LNCaP clone FGC (cell line): ENCODE measurements around the gene FN1.
A peak's percentile ranks its signal among the peaks of the same experiment; 100 is the strongest.

Experiments used
- DNase-seq: peaks from one replicate; pipeline ENCODE4 v3.0.0-alpha.2; 2011; ENCODE audit warnings: low read depth
- H3K4me3 ChIP-seq: 2 replicates; pipeline ENCODE4 v1.5.1; 2011; ENCODE audit warnings: mild to moderate bottlenecking, low read depth, low read length, control low read depth
- CTCF ChIP-seq: IDR thresholded peaks from 2 replicates; pipeline ENCODE4 v1.5.1; 2012; ENCODE audit warnings: mild to moderate bottlenecking; ENCODE audit not compliant: control insufficient read depth, insufficient read depth; ENCODE audit errors: extremely low read depth

Gene FN1

GRCh38 chr2:215338883-215339679, 96.8 kb downstream of the FN1 start:
- no peak for DNase-seq
- TF ChIP-seq CTCF: no peak
- H3K4me3 ChIP-seq: no peak overlapping the region

GRCh38 chr2:215332872-215333595, 102.8 kb downstream of the FN1 start:
- TF ChIP-seq CTCF: no peak
- DNase-seq: no peak

GRCh38 chr2:215328066-215328465, 107.8 kb downstream of the FN1 start:
- no peak overlapping the region for H3K4me3 ChIP-seq
- no peak for TF ChIP-seq CTCF
- DNase-seq: no peak

More at GRCh38 chr2:215332872-215333595, 102.8 kb downstream of the FN1 start:
- H3K4me3 ChIP-seq: no peak overlapping the region

GRCh38 chr2:215324811-215325210, 111.1 kb downstream of the FN1 start:
- no peak for TF ChIP-seq CTCF
- peak; percentile 65 for DNase-seq
- H3K4me3 ChIP-seq: no peak overlapping the region

- DNase-seq: no peak
- TF ChIP-seq CTCF: no peak
- H3K4me3 ChIP-seq: no peak overlapping the region
Observed at GRCh38 chr2:215320679-215321078, 115.2 kb downstream of the FN1 start.

- DNase-seq: no peak
- no peak overlapping the region for H3K4me3 ChIP-seq
- TF ChIP-seq CTCF: no peak
Observed at GRCh38 chr2:215320102-215320501, 115.8 kb downstream of the FN1 start.
